HEK293T (cell line): ENCODE measurements around the gene CHST11.

Experiments
- ARNT ChIP-seq: fragments of 450-650 bp; IDR thresholded peaks from 2 replicates; pipeline ENCODE4 v1.6.1; 2017; ENCODE audit warnings: mild to moderate bottlenecking
- BHLHE40 ChIP-seq: fragments of 450-650 bp; IDR thresholded peaks from 2 replicates; pipeline ENCODE4 v1.6.1; 2016; ENCODE audit warnings: mild to moderate bottlenecking, moderate library complexity, borderline replicate concordance
- ELF4 ChIP-seq: fragments of 450-650 bp; IDR thresholded peaks from 2 replicates; pipeline ENCODE4 v1.6.1; 2017; ENCODE audit warnings: antibody characterized with exemption
- FOXA1 ChIP-seq: fragments of 450-650 bp; IDR thresholded peaks from 2 replicates; pipeline ENCODE4 v1.6.1; 2016; ENCODE audit warnings: mild to moderate bottlenecking
- FOXM1 ChIP-seq: fragments of 450-650 bp; IDR thresholded peaks from 2 replicates; pipeline ENCODE4 v1.6.1; 2017; ENCODE audit warnings: mild to moderate bottlenecking, borderline replicate concordance
- HDGF ChIP-seq: fragments of 450-650 bp; IDR thresholded peaks from 2 replicates; pipeline ENCODE4 v1.6.1; 2017; ENCODE audit warnings: antibody characterized with exemption, borderline replicate concordance
- L3MBTL2 ChIP-seq: fragments of 450-650 bp; conservative IDR thresholded peaks from 2 replicates; pipeline ENCODE4 v1.6.1; 2016; ENCODE audit warnings: mild to moderate bottlenecking
- LEF1 ChIP-seq: fragments of 450-650 bp; IDR thresholded peaks from 2 replicates; pipeline ENCODE4 v1.6.1; 2017; ENCODE audit warnings: mild to moderate bottlenecking, borderline replicate concordance
- NFRKB ChIP-seq: fragments of 450-650 bp; IDR thresholded peaks from 2 replicates; pipeline ENCODE4 v1.6.1; 2016; ENCODE audit warnings: mild to moderate bottlenecking, moderate library complexity
- SUZ12 ChIP-seq: fragments of 450-650 bp; IDR thresholded peaks from 2 replicates; pipeline ENCODE4 v1.6.1; 2016; ENCODE audit warnings: mild to moderate bottlenecking
- TARDBP ChIP-seq: fragments of 450-650 bp; IDR thresholded peaks from 2 replicates; pipeline ENCODE4 v1.6.1; 2016
- ZNF384 ChIP-seq: fragments of 450-650 bp; IDR thresholded peaks from 2 replicates; pipeline ENCODE4 v1.6.1; 2016
- TF ChIP-seq, protein P1 (sequence below): fragments of 450-650 bp; IDR thresholded peaks from 2 replicates; pipeline ENCODE4 v1.6.1; 2016

DNA sequence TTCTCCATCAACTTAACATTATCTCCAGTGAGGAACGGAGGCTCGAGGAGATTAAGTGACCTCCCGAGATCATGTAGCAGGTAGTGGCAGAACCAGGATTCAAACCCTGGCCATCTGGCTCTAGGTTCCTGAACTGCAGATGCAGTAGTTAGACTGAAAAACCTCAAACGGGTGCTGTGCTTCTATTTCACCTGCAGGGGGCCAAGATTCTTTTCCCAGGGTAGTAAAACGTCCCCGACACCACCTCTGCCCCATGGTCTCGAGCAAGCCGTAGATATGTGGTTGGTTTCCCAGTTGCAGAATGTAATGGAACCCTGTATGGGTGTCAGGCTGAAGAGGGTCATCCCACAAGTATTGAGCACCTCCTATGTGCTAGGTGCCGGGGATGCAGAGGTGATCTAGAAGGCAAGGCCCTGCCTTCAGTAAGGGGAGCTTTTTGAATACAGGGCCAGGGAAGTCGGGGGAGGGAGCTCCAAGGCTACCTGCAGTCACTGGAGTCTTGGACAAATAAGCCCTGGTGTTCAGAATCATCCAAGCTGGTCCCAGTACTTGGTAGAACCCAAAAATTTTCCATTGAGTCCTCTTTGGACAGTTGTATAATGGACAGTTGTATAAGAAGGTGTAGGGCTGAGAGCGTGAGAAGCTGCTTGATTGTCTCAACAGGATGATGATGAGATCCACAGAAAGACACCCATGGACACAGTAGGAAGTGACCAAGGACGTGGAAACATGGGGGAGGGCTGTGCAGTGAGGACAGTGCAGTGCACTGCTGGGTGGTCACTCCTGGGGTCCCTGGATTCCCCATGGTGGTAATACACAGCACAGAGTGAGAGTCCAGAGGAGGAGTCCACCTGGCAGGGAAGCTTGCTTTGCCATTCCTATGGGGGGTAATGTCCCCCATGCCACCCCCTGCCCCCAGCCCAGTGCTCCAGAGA is 197.2 kb downstream of the CHST11 start:
- TF ChIP-seq FOXM1 (no peak), BHLHE40 (no peak), LEF1 (no peak), FOXA1 (no peak), HDGF (no peak), NFRKB (no peak), ELF4 (no peak), ZNF384 (no peak), L3MBTL2 (no peak), SUZ12 (no peak), ARNT (no peak), TARDBP (no peak)
- TF ChIP-seq, protein P1, sequence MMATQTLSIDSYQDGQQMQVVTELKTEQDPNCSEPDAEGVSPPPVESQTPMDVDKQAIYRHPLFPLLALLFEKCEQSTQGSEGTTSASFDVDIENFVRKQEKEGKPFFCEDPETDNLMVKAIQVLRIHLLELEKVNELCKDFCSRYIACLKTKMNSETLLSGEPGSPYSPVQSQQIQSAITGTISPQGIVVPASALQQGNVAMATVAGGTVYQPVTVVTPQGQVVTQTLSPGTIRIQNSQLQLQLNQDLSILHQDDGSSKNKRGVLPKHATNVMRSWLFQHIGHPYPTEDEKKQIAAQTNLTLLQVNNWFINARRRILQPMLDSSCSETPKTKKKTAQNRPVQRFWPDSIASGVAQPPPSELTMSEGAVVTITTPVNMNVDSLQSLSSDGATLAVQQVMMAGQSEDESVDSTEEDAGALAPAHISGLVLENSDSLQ = no peak
